Left renal pelvis (tissue), 4 donors: ENCODE measurements around the gene GALNT2. TPM values are rescaled to one million over a fixed set of nuclear protein-coding genes. Genes with fewer than 3 reads are reported as not detected.
A peak's percentile ranks its signal among the peaks of the same experiment; 100 is the strongest.

Experiments
- DNase-seq, 4 donors: peaks; one replicate each; pipeline ENCODE4 v3.0.0-alpha.2; 2013; ENCODE audit warnings: low read depth in 4 of 4, low spot score in 3 of 4
- polyA plus RNA-seq, 4 donors: library from polyadenylated mRNA; unstranded; fragments of 120-200 nt; gene quantifications; one replicate each; pipeline ENCODE4 v1.2.1, GENCODE V29; 2013; ENCODE audit not compliant: insufficient read length in 4 of 4

GALNT2 gene
- polyA plus RNA-seq, 4 donors, result 48.2 to 58.4 (median 55.8) TPM

- DNase-seq, result no peak
Observed at GRCh38 chr1:230109066-230109465, 42.0 kb downstream of the GALNT2 start.

- DNase-seq, result no peak
Observed at GRCh38 chr1:230109895-230110667, 43.0 kb downstream of the GALNT2 start.

GRCh38 chr1:230110971-230111370 is 43.9 kb downstream of the GALNT2 start:
- no peak for DNase-seq

- DNase-seq, result no peak
Observed at GRCh38 chr1:230112131-230112701, 45.2 kb downstream of the GALNT2 start.

- no peak for DNase-seq
Observed at GRCh38 chr1:230112782-230113181, 45.7 kb downstream of the GALNT2 start.

- DNase-seq, result no peak
Observed at GRCh38 chr1:230113235-230113592, 46.2 kb downstream of the GALNT2 start.

- no peak for DNase-seq
Observed at GRCh38 chr1:230113593-230114236, 46.7 kb downstream of the GALNT2 start.

- no peak for DNase-seq
Observed at GRCh38 chr1:230114237-230114651, 47.2 kb downstream of the GALNT2 start.

GRCh38 chr1:230117694-230118093 is 50.7 kb downstream of the GALNT2 start:
- no peak for DNase-seq

- DNase-seq, result no peak
Observed at GRCh38 chr1:230119340-230119739, 52.3 kb downstream of the GALNT2 start.

GRCh38 chr1:230120289-230120920 is 53.4 kb downstream of the GALNT2 start:
- DNase-seq, result peak in 1 of 4 donors; percentile 56

GRCh38 chr1:230120921-230121381 is 53.9 kb downstream of the GALNT2 start:
- no peak for DNase-seq

GRCh38 chr1:230121950-230122349 is 54.9 kb downstream of the GALNT2 start:
- no peak for DNase-seq

- no peak for DNase-seq
Observed at GRCh38 chr1:230122366-230123279, 55.6 kb downstream of the GALNT2 start.

- DNase-seq, result no peak
Observed at GRCh38 chr1:230123280-230124185, 56.5 kb downstream of the GALNT2 start.

- no peak for DNase-seq
Observed at GRCh38 chr1:230124186-230125128, 57.4 kb downstream of the GALNT2 start.

GRCh38 chr1:230125141-230125540 is 58.1 kb downstream of the GALNT2 start:
- no peak for DNase-seq
